Prostate gland (tissue), 2 donors: ENCODE measurements around the gene SCCPDH. TPM values are rescaled to one million over a fixed set of nuclear protein-coding genes. Genes with fewer than 3 reads are reported as not detected.

Source experiments
- DNase-seq: peaks from one replicate; pipeline ENCODE4 v3.0.0-alpha.2; 2019; ENCODE audit warnings: low spot score
- H3K27ac ChIP-seq, 2 donors: fragments of 200-600 bp; sonication (generic); 2 replicates each; pipeline ENCODE4 v1.5.1; 2017 to 2019
- H3K27me3 ChIP-seq: fragments of 200-600 bp; sonication (generic); replicated peaks from 2 replicates; pipeline ENCODE4 v1.5.1; 2019; ENCODE audit not compliant: insufficient read depth
- H3K36me3 ChIP-seq, 2 donors: fragments of 200-600 bp; sonication (generic); 1 replicate in 1 of 2; 2 replicates in 1 of 2; pipeline versions ENCODE4 v1.5.1 to v1.8.1; 2017 to 2019
- H3K4me1 ChIP-seq: fragments of 200-600 bp; sonication (generic); replicated peaks from 2 replicates; pipeline ENCODE4 v1.5.1; 2019
- H3K4me3 ChIP-seq, 2 donors: fragments of 200-600 bp; sonication (generic); 2 replicates each; pipeline ENCODE4 v1.5.1; 2017 to 2019
- H3K9me3 ChIP-seq: fragments of 200-600 bp; sonication (generic); 2 replicates; pipeline ENCODE4 v1.5.1; 2017
- POLR2A ChIP-seq: fragments of 450-650 bp; IDR thresholded peaks from one replicate; pipeline ENCODE4 v1.6.1; 2016; ENCODE audit warnings: antibody characterized with exemption, mild to moderate bottlenecking
- POLR2AphosphoS5 ChIP-seq: sonication (generic); formaldehyde crosslinking; IDR thresholded peaks from one replicate; pipeline ENCODE4 v1.6.1; 2017; ENCODE audit warnings: antibody characterized with exemption
- WGBS: methylation state at CpG from one replicate; pipeline ENCODE4 v1.1.5; 2018; 5-methylcytosine and 5-hydroxymethylcytosine counted together
- intact Hi-C: fragments of 100-400 bp; cut with DNase I; formaldehyde crosslinking; loops from one replicate; pipeline ENCODE4 v1.14.2; 2022
- total RNA-seq, 2 donors: library from RNA; depleted of rRNA; stranded (reverse); fragments of >200 nt; gene quantifications; one replicate each; pipeline ENCODE4 v1.1.0, GENCODE V29; 2016
- TF ChIP-seq, protein P1 (sequence below), 4 experiments: fragments of 200-600 bp in 2 of 4; fragments of 450-650 bp in 2 of 4; sonication (generic) in 2 of 4; IDR thresholded peaks; 1 replicate in 3 of 4; 2 replicates in 1 of 4; pipeline ENCODE4 v1.5.1; 2016 to 2019; ENCODE audit warnings: antibody characterized with exemption in 4 of 4, mild to moderate bottlenecking in 2 of 4, moderate library complexity in 2 of 4

The SCCPDH gene
- total RNA-seq, 2 donors from 2014 or later, result 49.6 to 67.4 TPM

DNA sequence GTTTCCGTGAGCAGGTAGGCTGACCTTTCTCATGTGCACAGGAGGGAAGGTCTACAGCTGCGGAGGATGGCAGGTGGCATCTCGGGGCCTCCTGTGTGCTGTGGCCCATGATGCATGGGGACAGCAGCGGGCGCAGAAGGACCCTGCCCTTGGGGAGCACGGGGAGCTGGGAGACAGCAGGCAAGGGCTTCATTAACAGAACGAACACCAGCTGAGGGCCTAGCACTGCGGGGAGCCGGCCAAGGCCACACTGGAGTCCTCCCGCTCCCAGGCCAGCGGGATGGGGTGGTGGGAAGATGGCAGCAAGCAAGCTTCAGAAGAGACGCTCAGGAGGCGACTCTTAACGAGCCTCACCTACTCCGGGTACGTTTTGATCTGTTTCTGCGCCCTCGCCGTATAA lies 66.6 kb downstream of the SCCPDH start:
- no peaks in the 10 kb centered on the region for H3K4me1 ChIP-seq
- DNase-seq, result no peak
- TF ChIP-seq, protein P1, sequence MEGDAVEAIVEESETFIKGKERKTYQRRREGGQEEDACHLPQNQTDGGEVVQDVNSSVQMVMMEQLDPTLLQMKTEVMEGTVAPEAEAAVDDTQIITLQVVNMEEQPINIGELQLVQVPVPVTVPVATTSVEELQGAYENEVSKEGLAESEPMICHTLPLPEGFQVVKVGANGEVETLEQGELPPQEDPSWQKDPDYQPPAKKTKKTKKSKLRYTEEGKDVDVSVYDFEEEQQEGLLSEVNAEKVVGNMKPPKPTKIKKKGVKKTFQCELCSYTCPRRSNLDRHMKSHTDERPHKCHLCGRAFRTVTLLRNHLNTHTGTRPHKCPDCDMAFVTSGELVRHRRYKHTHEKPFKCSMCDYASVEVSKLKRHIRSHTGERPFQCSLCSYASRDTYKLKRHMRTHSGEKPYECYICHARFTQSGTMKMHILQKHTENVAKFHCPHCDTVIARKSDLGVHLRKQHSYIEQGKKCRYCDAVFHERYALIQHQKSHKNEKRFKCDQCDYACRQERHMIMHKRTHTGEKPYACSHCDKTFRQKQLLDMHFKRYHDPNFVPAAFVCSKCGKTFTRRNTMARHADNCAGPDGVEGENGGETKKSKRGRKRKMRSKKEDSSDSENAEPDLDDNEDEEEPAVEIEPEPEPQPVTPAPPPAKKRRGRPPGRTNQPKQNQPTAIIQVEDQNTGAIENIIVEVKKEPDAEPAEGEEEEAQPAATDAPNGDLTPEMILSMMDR (IDR thresholded peaks at IDR 0.05), result no peak
- TF ChIP-seq POLR2A (no peak), POLR2AphosphoS5 (no peak)
- no peaks in the 10 kb centered on the region for H3K36me3 ChIP-seq
- no peaks in the 10 kb centered on the region for H3K27me3 ChIP-seq
- intact Hi-C loops, result no loop called here
- no peak overlapping the region for H3K4me3 ChIP-seq
- WGBS, result 95% methylated on average over 19 of the region's 19 CpGs
- no peaks in the 10 kb centered on the region for H3K9me3 ChIP-seq
- no peak overlapping the region for H3K27ac ChIP-seq

DNA sequence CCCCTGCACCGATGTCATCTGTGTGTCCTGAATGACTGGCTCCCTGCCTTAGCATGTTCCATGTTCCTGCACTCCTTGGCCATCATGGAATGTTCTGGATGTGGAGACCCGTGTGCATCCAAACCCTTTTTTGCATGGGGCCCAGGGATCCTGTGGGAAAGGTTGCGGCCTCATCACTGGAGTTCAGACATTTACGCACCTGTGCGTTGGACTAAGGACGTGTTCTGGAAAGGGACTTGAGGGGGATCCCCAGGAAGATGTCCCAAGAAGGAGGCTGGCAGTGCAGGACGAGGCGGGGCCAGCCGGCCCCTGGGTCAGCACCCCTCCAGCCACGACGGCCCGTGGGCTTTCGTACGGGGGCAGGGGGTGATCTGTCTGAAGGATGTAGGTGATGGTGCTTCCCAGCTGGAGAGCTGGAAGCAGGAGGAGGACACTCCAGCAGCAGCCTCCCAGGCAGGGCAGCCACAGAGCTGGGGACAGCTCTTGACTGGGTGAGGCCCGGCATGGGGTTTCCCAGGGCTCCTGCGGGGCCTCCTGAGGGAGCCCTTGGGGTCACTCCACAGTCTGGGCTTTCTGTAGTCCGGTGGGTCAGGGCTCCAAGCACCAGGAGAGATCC lies 67.2 kb downstream of the SCCPDH start:
- Histone ChIP-seq H3K36me3 (no peaks in the 10 kb centered on the region), H3K27ac (no peak overlapping the region), H3K4me3 (no peak overlapping the region), H3K27me3 (no peaks in the 10 kb centered on the region), H3K4me1 (no peaks in the 10 kb centered on the region), H3K9me3 (no peaks in the 10 kb centered on the region)
- TF ChIP-seq POLR2AphosphoS5 (no peak), POLR2A (no peak)
- TF ChIP-seq, protein P1 (IDR thresholded peaks at IDR 0.05), result no peak
- DNase-seq, result no peak
- intact Hi-C loops, result no loop called here
- WGBS, result 85% methylated on average over 17 of the region's 17 CpGs

DNA sequence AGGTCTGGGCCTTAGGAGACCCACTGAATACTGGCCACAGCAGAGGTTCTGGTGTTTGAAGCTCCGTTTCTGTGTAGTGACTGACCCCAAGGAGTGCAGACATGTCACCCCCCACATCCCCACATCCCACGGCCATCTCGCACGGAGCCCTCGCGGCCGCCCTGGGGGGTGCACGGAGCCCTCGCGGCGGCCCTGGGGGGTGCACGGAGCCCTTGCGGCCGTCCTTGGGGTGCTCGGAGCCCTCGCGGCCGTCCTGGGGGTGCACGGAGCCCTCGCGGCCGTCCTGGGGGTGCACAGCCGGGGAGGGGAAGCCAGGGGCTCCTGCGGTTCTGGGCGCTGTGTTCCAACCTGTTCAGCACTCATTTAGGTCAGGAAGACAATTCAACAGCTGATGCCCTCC lies 68.4 kb downstream of the SCCPDH start:
- Histone ChIP-seq H3K27ac (no peak overlapping the region), H3K36me3 (no peaks in the 10 kb centered on the region), H3K9me3 (no peaks in the 10 kb centered on the region), H3K4me3 (no peak overlapping the region), H3K27me3 (no peaks in the 10 kb centered on the region), H3K4me1 (no peaks in the 10 kb centered on the region)
- intact Hi-C loops, result no loop called here
- DNase-seq, result no peak
- TF ChIP-seq, protein P1 (IDR thresholded peaks at IDR 0.05), result no peak
- TF ChIP-seq POLR2A (no peak), POLR2AphosphoS5 (no peak)
- WGBS, result 88% methylated on average over 25 of the region's 25 CpGs

DNA sequence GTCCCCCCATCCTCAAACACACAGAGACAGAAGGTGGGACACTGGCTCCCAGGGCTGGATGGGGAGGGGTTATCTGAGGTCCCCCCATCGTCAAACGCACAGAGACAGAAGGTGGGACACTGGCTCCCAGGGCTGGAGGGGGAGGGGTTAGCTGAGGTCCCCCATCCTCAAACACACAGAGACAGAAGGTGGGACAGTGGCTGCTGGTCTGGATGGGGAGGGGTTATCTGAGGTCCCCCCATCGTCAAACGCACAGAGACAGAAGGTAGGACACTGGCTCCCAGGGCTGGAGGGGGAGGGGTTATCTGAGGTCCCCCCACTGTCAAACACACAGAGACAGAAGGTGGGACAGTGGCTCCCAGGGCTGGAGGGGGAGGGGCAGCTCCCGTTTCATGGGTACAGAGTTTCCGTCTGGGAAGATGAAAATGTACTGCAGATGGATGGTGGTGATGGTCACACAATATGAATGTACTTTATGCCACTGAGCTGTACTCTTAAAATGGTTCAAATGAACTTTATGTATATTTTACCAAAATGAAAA lies 69.2 kb downstream of the SCCPDH start:
- no peaks in the 10 kb centered on the region for H3K27me3 ChIP-seq
- no peak for DNase-seq
- H3K9me3 ChIP-seq, result no peaks in the 10 kb centered on the region
- intact Hi-C loops, result no loop called here
- H3K4me3 ChIP-seq, result no peak overlapping the region
- H3K36me3 ChIP-seq, result no peaks in the 10 kb centered on the region
- H3K4me1 ChIP-seq, result no peaks in the 10 kb centered on the region
- WGBS, result 30% methylated on average over 6 of the region's 6 CpGs
- H3K27ac ChIP-seq, result no peak overlapping the region
- TF ChIP-seq, protein P1 (IDR thresholded peaks at IDR 0.05), result no peak
- TF ChIP-seq POLR2A, result no peak
- TF ChIP-seq POLR2AphosphoS5, result no peak
